Vagina (tissue), 2 donors: ENCODE results near the gene AGBL1.

ENCODE experiments used
- POLR2A ChIP-seq, 2 donors: fragments of 450-650 bp; IDR thresholded peaks; one replicate each; pipeline ENCODE4 v1.6.1; 2017; ENCODE audit warnings: antibody characterized with exemption in 2 of 2, mild to moderate bottlenecking in 2 of 2, moderate library complexity in 2 of 2
- POLR2AphosphoS5 ChIP-seq, 2 donors: sonication (generic); formaldehyde crosslinking; IDR thresholded peaks; one replicate each; pipeline ENCODE4 v1.9.0; 2017; ENCODE audit warnings: antibody characterized with exemption in 2 of 2, mild to moderate bottlenecking in 2 of 2, low read depth in 1 of 2; ENCODE audit not compliant: insufficient read depth in 1 of 2
- TF ChIP-seq, protein P1 (sequence below), 3 experiments: fragments of 450-650 bp in 2 of 3; fragments of 200-600 bp in 1 of 3; sonication (generic) in 1 of 3; IDR thresholded peaks; one replicate each; pipeline ENCODE4 v1.5.1; 2017 to 2019; ENCODE audit warnings: antibody characterized with exemption in 3 of 3, mild to moderate bottlenecking in 2 of 3, moderate library complexity in 2 of 3

DNA sequence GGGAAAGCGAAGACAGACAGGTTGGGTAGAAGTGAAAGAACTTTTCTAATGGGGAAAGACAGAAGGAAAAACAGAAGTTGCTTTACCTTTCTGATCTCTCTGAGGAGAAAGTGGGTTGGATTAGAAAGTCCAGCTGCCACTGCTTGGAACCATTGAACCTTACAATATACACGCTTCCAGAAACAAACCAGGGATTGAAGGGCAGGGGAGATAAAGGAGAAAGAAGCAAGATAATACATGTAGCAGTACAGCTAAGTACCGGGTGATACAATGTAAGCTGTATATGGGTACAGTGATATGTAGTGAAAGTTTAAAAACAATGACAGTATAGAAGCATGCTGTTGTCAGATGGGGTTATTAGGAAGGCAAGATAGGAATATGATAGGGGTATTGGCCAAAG is 684.4 kb downstream of the AGBL1 start:
- no peak for TF ChIP-seq POLR2AphosphoS5 (IDR thresholded peaks at IDR 0.05; ENCODE audit: insufficient read depth in 1 of 2, low read depth in 1 of 2)
- TF ChIP-seq, protein P1, sequence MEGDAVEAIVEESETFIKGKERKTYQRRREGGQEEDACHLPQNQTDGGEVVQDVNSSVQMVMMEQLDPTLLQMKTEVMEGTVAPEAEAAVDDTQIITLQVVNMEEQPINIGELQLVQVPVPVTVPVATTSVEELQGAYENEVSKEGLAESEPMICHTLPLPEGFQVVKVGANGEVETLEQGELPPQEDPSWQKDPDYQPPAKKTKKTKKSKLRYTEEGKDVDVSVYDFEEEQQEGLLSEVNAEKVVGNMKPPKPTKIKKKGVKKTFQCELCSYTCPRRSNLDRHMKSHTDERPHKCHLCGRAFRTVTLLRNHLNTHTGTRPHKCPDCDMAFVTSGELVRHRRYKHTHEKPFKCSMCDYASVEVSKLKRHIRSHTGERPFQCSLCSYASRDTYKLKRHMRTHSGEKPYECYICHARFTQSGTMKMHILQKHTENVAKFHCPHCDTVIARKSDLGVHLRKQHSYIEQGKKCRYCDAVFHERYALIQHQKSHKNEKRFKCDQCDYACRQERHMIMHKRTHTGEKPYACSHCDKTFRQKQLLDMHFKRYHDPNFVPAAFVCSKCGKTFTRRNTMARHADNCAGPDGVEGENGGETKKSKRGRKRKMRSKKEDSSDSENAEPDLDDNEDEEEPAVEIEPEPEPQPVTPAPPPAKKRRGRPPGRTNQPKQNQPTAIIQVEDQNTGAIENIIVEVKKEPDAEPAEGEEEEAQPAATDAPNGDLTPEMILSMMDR (IDR thresholded peaks at IDR 0.05): no peak
- TF ChIP-seq POLR2A (IDR thresholded peaks at IDR 0.05): no peak
